Neural progenitor cell (in vitro differentiated cells): ENCODE data around the gene ARSA.

Experiments used
- EZH2 ChIP-seq: fragments of 200-600 bp; sonication (generic); IDR thresholded peaks from 2 replicates; pipeline ENCODE4 v1.6.1; 2017; ENCODE audit warnings: antibody characterized with exemption, mild to moderate bottlenecking, moderate library complexity
- EZH2phosphoT487 ChIP-seq: fragments of 200-600 bp; sonication (generic); IDR thresholded peaks from 2 replicates; pipeline ENCODE4 v1.6.1; 2017; ENCODE audit warnings: antibody characterized with exemption
- TF ChIP-seq, protein P1 (sequence below): fragments of 200-600 bp; sonication (generic); IDR thresholded peaks from 2 replicates; pipeline ENCODE4 v1.5.1; 2017; ENCODE audit warnings: antibody characterized with exemption, mild to moderate bottlenecking

DNA sequence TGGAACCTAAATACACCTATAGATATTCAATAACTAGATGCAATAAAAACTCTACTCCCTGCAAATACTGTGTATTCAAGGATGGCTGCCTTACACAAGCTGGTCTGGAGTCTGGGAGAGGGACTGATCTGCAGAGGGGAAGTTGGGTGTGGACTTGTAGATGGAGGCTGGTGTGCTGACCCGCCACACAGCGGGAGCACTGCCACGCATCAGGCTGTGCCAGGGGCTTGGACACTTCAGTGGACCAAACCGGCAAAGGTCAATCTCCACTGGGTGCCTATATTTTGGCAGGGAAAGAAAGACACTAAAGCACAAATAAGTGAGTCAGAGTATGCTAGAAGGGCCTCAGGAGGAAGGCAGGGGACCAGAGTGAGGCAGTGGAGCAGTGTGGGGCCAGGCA lies 42.6 kb upstream of the ARSA start:
- TF ChIP-seq, protein P1, sequence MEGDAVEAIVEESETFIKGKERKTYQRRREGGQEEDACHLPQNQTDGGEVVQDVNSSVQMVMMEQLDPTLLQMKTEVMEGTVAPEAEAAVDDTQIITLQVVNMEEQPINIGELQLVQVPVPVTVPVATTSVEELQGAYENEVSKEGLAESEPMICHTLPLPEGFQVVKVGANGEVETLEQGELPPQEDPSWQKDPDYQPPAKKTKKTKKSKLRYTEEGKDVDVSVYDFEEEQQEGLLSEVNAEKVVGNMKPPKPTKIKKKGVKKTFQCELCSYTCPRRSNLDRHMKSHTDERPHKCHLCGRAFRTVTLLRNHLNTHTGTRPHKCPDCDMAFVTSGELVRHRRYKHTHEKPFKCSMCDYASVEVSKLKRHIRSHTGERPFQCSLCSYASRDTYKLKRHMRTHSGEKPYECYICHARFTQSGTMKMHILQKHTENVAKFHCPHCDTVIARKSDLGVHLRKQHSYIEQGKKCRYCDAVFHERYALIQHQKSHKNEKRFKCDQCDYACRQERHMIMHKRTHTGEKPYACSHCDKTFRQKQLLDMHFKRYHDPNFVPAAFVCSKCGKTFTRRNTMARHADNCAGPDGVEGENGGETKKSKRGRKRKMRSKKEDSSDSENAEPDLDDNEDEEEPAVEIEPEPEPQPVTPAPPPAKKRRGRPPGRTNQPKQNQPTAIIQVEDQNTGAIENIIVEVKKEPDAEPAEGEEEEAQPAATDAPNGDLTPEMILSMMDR = no peak
- no peak for TF ChIP-seq EZH2
- TF ChIP-seq EZH2phosphoT487 = no peak
